ENCODE measurements around the gene SEMA5A.

SEMA5A gene

GRCh38 chr5:9545992-9546851 is at the start of gene SEMA5A:
Gene SEMA5A, minus strand, starts transcription at chr5:9546075. Its CDS starts 166,129 bp downstream, at chr5:9379946.
- no peak within 1 kb of the TSS for H3K27ac Mint-ChIP-seq
- H3K4me3 Mint-ChIP-seq: peak within 1 kb of the TSS; percentile 63
- H3K9me3 Mint-ChIP-seq (ENCODE audit: low read depth): no peaks in the 10 kb centered on the region
- H3K4me1 Mint-ChIP-seq (ENCODE audit: low read depth): peaks cover 9% of the 10 kb centered on the region
- H3K27me3 Mint-ChIP-seq: peaks cover 22% of the 10 kb centered on the region
- no peaks in the 10 kb centered on the region for H3K36me3 Mint-ChIP-seq

GRCh38 chr5:9594913-9595312 is 49.0 kb upstream of the SEMA5A start:
- no peaks in the 10 kb centered on the region for H3K36me3 Mint-ChIP-seq
- H3K27ac Mint-ChIP-seq: no peak overlapping the region
- no peaks in the 10 kb centered on the region for H3K27me3 Mint-ChIP-seq
- no peaks in the 10 kb centered on the region for H3K9me3 Mint-ChIP-seq (ENCODE audit: low read depth)
- H3K4me3 Mint-ChIP-seq: no peak overlapping the region
- H3K4me1 Mint-ChIP-seq (ENCODE audit: low read depth): no peaks in the 10 kb centered on the region

DNA sequence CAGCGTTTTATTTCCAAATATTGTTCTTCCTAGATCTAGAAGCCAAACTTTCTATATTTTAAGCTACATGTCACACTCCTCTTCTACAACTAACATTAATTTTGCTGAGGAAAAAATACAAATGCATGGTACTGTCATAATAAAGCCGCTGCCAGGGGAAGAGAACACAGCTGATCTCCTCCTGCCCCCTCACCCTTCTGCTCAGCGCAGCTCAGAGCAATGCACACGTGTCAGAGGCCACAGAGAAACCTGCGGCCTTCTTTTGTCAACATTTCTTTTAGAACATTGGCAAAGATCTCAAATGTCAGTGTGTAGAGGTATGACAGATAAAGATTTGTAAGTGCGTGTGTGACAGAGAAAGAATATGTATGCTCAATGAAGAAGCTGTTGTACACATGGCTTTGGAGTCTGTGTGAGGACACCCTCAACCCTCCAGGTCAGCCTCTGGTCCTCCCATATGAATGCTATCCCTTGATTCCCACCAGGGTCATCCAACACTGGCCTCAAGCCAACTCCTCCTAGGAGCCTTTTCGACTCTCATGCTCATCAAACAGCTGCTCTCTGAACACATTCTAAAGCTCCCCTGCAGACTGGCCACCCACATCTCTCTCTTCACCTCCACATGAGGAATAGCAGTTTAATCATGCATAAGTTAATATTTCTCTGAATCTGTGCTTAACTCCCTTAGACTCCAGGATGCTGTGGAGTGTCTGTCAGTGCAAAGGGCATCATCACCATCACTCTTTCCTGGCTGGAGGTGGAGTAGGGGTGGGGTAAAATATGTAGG is 43.4 kb upstream of the SEMA5A start:
- H3K9me3 Mint-ChIP-seq (ENCODE audit: low read depth): no peaks in the 10 kb centered on the region
- H3K36me3 Mint-ChIP-seq: no peaks in the 10 kb centered on the region

GRCh38 chr5:9588254-9588653 is 42.4 kb upstream of the SEMA5A start:
- no peaks in the 10 kb centered on the region for H3K4me1 Mint-ChIP-seq (ENCODE audit: low read depth)
- no peak overlapping the region for H3K27ac Mint-ChIP-seq
- H3K27me3 Mint-ChIP-seq: no peaks in the 10 kb centered on the region
- no peaks in the 10 kb centered on the region for H3K36me3 Mint-ChIP-seq
- H3K4me3 Mint-ChIP-seq: no peak overlapping the region
- H3K9me3 Mint-ChIP-seq (ENCODE audit: low read depth): no peaks in the 10 kb centered on the region

More for the DNA sequence above, 43.4 kb upstream of the SEMA5A start:
- Mint-ChIP-seq H3K4me1 (ENCODE audit: low read depth) (no peaks in the 10 kb centered on the region), H3K27ac (no peak overlapping the region), H3K27me3 (no peaks in the 10 kb centered on the region), H3K4me3 (no peak overlapping the region)

- Mint-ChIP-seq H3K4me1 (ENCODE audit: low read depth) (no peaks in the 10 kb centered on the region), H3K9me3 (ENCODE audit: low read depth) (no peaks in the 10 kb centered on the region), H3K27ac (no peak overlapping the region), H3K36me3 (no peaks in the 10 kb centered on the region), H3K4me3 (no peak overlapping the region), H3K27me3 (no peaks in the 10 kb centered on the region)
Measured at GRCh38 chr5:9587135-9587534, 41.3 kb upstream of the SEMA5A start.

GRCh38 chr5:9582406-9582805 is 36.5 kb upstream of the SEMA5A start:
- no peak overlapping the region for H3K4me3 Mint-ChIP-seq
- H3K27me3 Mint-ChIP-seq: no peaks in the 10 kb centered on the region
- H3K9me3 Mint-ChIP-seq (ENCODE audit: low read depth): peaks cover 5% of the 10 kb centered on the region
- no peaks in the 10 kb centered on the region for H3K36me3 Mint-ChIP-seq
- H3K4me1 Mint-ChIP-seq (ENCODE audit: low read depth): no peaks in the 10 kb centered on the region
- H3K27ac Mint-ChIP-seq: no peak overlapping the region

DNA sequence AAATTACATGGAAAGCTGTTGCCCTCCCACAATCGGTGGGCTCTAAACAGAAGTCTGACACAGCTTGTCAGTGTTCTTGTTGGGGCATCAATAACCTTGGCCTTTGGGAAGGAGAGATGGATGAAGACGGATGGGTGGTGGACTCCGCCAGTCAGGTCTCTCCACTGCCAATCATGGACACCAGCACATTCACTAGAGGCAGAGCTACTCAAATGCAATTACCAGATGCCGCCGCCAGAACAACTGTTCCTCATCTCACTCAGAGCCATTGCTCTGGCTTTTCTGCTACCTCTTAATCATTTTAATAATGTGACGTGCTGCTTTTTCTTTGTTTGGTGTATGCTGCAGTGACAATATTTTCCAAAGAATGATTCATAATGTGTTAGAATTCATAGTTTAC is 27.9 kb upstream of the SEMA5A start:
- no peak overlapping the region for H3K4me3 Mint-ChIP-seq
- H3K27ac Mint-ChIP-seq: no peak overlapping the region
- no peaks in the 10 kb centered on the region for H3K27me3 Mint-ChIP-seq
- H3K4me1 Mint-ChIP-seq (ENCODE audit: low read depth): no peaks in the 10 kb centered on the region
- H3K36me3 Mint-ChIP-seq: no peaks in the 10 kb centered on the region
- peaks cover 4% of the 10 kb centered on the region for H3K9me3 Mint-ChIP-seq (ENCODE audit: low read depth)

DNA sequence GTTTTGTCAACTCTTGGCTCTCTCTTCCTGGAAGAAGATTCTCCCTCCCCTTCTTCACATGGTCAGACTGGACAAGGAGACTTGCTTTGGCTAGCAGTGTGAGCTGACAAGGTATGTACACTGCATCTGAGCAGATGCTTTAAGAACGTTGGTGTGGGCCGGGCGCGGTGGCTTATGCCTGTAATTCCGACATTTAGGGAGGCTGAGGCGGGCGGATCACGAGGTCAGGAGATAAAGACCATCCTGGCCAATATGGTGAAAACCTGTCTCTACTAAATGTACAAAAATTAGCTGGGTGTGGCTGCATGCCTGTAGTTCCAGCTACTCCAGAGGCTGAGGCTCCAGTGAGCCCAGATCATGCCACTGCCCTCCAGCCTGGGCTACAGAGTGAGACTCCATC is 26.4 kb upstream of the SEMA5A start:
- no peaks in the 10 kb centered on the region for H3K27me3 Mint-ChIP-seq
- H3K4me3 Mint-ChIP-seq: no peak overlapping the region
- H3K9me3 Mint-ChIP-seq (ENCODE audit: low read depth): peaks cover 4% of the 10 kb centered on the region
- H3K4me1 Mint-ChIP-seq (ENCODE audit: low read depth): no peaks in the 10 kb centered on the region
- no peak overlapping the region for H3K27ac Mint-ChIP-seq
- H3K36me3 Mint-ChIP-seq: no peaks in the 10 kb centered on the region

DNA sequence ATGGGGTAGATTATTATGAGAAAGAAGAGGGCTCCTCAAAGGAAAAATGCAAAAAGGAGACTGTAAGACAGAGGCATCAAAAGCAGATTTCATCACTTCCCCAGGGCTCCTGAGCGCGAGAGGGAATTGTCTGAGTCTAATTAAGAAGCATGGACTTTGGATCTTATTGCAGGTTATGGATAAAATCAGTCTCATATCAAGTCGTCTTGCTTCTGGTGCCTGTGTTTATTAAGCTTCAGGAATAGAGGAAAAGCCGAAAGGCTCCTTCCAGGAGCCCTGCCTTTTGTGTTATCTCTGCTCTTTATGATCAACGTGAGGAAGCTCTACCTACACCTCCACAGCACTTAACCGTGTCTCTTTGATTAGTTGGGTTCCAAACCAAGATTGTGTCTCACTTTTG is 25.0 kb upstream of the SEMA5A start:
- H3K4me3 Mint-ChIP-seq: no peak overlapping the region
- H3K9me3 Mint-ChIP-seq (ENCODE audit: low read depth): peaks cover 4% of the 10 kb centered on the region
- no peak overlapping the region for H3K27ac Mint-ChIP-seq
- H3K27me3 Mint-ChIP-seq: no peaks in the 10 kb centered on the region
- H3K36me3 Mint-ChIP-seq: no peaks in the 10 kb centered on the region
- H3K4me1 Mint-ChIP-seq (ENCODE audit: low read depth): no peaks in the 10 kb centered on the region

DNA sequence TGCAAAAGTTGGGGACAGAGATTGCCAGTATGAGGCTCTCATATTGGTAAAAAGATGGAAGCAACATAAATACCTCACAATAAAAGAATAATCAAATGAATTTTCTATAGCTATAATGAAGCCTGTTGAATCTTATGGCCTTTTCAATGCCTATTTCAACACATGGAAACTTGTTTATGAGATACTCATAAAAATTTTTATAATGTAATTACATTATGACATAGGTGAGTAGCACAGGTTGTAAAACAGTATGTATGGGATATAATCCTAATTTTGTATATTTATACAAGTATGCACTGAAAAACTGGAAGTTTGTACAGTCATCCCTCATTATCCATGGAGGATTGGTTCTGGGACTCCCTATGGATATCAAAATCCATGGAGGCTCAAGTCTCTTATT is 21.2 kb upstream of the SEMA5A start:
- Mint-ChIP-seq H3K4me3 (no peak overlapping the region), H3K4me1 (ENCODE audit: low read depth) (no peaks in the 10 kb centered on the region), H3K9me3 (ENCODE audit: low read depth) (no peaks in the 10 kb centered on the region), H3K36me3 (no peaks in the 10 kb centered on the region), H3K27me3 (no peaks in the 10 kb centered on the region), H3K27ac (no peak overlapping the region)

- H3K4me3 Mint-ChIP-seq: no peak overlapping the region
- H3K27me3 Mint-ChIP-seq: no peaks in the 10 kb centered on the region
- peaks cover 3% of the 10 kb centered on the region for H3K9me3 Mint-ChIP-seq (ENCODE audit: low read depth)
- no peaks in the 10 kb centered on the region for H3K4me1 Mint-ChIP-seq (ENCODE audit: low read depth)
- no peak overlapping the region for H3K27ac Mint-ChIP-seq
- H3K36me3 Mint-ChIP-seq: no peaks in the 10 kb centered on the region
Measured at GRCh38 chr5:9564752-9565151, 18.9 kb upstream of the SEMA5A start.

DNA sequence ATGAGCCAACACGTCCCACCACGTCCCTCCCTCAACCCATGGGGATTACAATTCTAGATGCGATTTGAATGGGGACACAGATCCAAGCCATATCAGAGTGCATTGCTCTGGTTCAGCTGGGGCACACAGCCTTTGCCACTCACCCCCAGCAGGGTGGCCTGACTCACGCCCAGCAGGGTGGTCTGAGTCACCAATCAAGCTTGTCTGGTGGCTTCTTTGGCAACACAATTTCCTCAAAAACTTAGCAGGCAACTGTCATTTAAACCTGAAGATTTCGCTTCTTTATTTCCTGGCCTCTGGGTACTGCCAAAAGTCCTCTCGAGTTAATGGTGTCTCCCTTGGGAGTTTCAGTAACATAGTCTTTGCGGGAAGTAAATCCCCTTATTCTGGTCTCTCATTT is 16.3 kb upstream of the SEMA5A start:
- Mint-ChIP-seq H3K36me3 (no peaks in the 10 kb centered on the region), H3K27ac (no peak overlapping the region), H3K4me3 (no peak overlapping the region), H3K4me1 (ENCODE audit: low read depth) (no peaks in the 10 kb centered on the region), H3K27me3 (no peaks in the 10 kb centered on the region), H3K9me3 (ENCODE audit: low read depth) (peaks cover 3% of the 10 kb centered on the region)

- Mint-ChIP-seq H3K27me3 (no peaks in the 10 kb centered on the region), H3K9me3 (ENCODE audit: low read depth) (peaks cover 3% of the 10 kb centered on the region), H3K4me1 (ENCODE audit: low read depth) (no peaks in the 10 kb centered on the region), H3K4me3 (no peak overlapping the region), H3K36me3 (no peaks in the 10 kb centered on the region), H3K27ac (no peak overlapping the region)
Measured at GRCh38 chr5:9559965-9560364, 14.1 kb upstream of the SEMA5A start.

GRCh38 chr5:9558319-9558965 is 12.6 kb upstream of the SEMA5A start:
- Mint-ChIP-seq H3K27ac (no peak overlapping the region), H3K27me3 (no peaks in the 10 kb centered on the region), H3K9me3 (ENCODE audit: low read depth) (peaks cover 3% of the 10 kb centered on the region), H3K36me3 (no peaks in the 10 kb centered on the region), H3K4me3 (no peak overlapping the region), H3K4me1 (ENCODE audit: low read depth) (no peaks in the 10 kb centered on the region)

- Mint-ChIP-seq H3K36me3 (no peaks in the 10 kb centered on the region), H3K27me3 (no peaks in the 10 kb centered on the region), H3K27ac (no peak overlapping the region), H3K4me1 (ENCODE audit: low read depth) (no peaks in the 10 kb centered on the region), H3K4me3 (no peak overlapping the region), H3K9me3 (ENCODE audit: low read depth) (peaks cover 3% of the 10 kb centered on the region)
Measured at GRCh38 chr5:9557696-9558095, 11.8 kb upstream of the SEMA5A start.
